K562 (cell line): Measurements from ENCODE around the gene STK26. TPM values are rescaled to one million over a fixed set of nuclear protein-coding genes. Genes with fewer than 3 reads are reported as not detected.
A peak's percentile ranks its signal among the peaks of the same experiment; 100 is the strongest.

Experiments used
- AFF1 ChIP-seq, 2 experiments: fragments of 450-650 bp; IDR thresholded peaks; 2 replicates each; pipeline ENCODE4 v1.6.1; 2018; ENCODE audit warnings: mild to moderate bottlenecking in 2 of 2, low read depth in 1 of 2; ENCODE audit not compliant: partially characterized antibody in 2 of 2
- ARID1B ChIP-seq: fragments of 450-650 bp; IDR thresholded peaks from 2 replicates; pipeline ENCODE4 v1.6.1; 2016; ENCODE audit warnings: antibody characterized with exemption, mild to moderate bottlenecking, inconsistent platforms
- BCOR ChIP-seq: fragments of 450-650 bp; IDR thresholded peaks from 2 replicates; pipeline ENCODE4 v1.6.1; 2016
- FOS ChIP-seq: IDR thresholded peaks from 3 replicates; pipeline ENCODE4 v1.6.1; 2011; ENCODE audit not compliant: insufficient read length; ENCODE audit errors: extremely low read depth
- JUND ChIP-seq, 2 experiments: IDR thresholded peaks; 2 replicates in 1 of 2; 3 replicates in 1 of 2; pipeline ENCODE4 v1.6.1; 2011; ENCODE audit warnings: borderline replicate concordance in 2 of 2, low read depth in 2 of 2, low read length in 2 of 2, improper control_type of control experiment in 1 of 2, missing biosample characterization in 1 of 2, missing genetic modification characterization in 1 of 2, missing genetic modification reagents in 1 of 2
- KAT2B ChIP-seq: IDR thresholded peaks from one replicate; pipeline ENCODE4 v1.6.1; 2012; ENCODE audit warnings: low read depth, mild to moderate bottlenecking, control low read depth, inconsistent platforms, low read length, moderate library complexity
- LEF1 ChIP-seq: fragments of 450-650 bp; IDR thresholded peaks from 2 replicates; pipeline ENCODE4 v1.6.1; 2016; ENCODE audit warnings: mild to moderate bottlenecking
- NEUROD1 ChIP-seq: fragments of 150-350 bp; IDR thresholded peaks from 2 replicates; pipeline ENCODE4 v1.6.1; 2014; ENCODE audit warnings: borderline replicate concordance, low read length, low read depth; ENCODE audit not compliant: partially characterized antibody
- SAFB2 ChIP-seq: fragments of 200-400 bp; formaldehyde crosslinking; IDR thresholded peaks from 2 replicates; pipeline ENCODE4 v1.6.1; 2018; ENCODE audit warnings: borderline replicate concordance, low read length, low read depth, moderate library complexity; ENCODE audit not compliant: severe bottlenecking
- SMARCC2 ChIP-seq: fragments of 450-650 bp; IDR thresholded peaks from 2 replicates; pipeline ENCODE4 v1.6.1; 2017; ENCODE audit warnings: antibody characterized with exemption, moderate library complexity, mild to moderate bottlenecking, low read depth
- TEAD1 ChIP-seq, 2 experiments: fragments of 450-650 bp in 1 of 2; sonication (generic) in 1 of 2; formaldehyde crosslinking; IDR thresholded peaks; 2 replicates each; pipeline versions ENCODE4 v1.4.0 to v1.8.0; 2020 to 2022; ENCODE audit warnings: mild to moderate bottlenecking in 2 of 2, missing genetic modification reagents in 1 of 2
- ZBTB17 ChIP-seq: fragments of 450-650 bp; formaldehyde crosslinking; IDR thresholded peaks from 2 replicates; pipeline ENCODE4 v1.4.0; 2020; ENCODE audit warnings: mild to moderate bottlenecking
- ZNF124 ChIP-seq: sonication (generic); formaldehyde crosslinking; IDR thresholded peaks from 2 replicates; pipeline ENCODE4 v1.8.1; 2022; ENCODE audit warnings: missing genetic modification reagents
- ZNF165 ChIP-seq: fragments of 250-450 bp; sonication (Bioruptor Pico); IDR thresholded peaks from 2 replicates; pipeline ENCODE4 v1.4.0; 2020; ENCODE audit warnings: borderline replicate concordance
- ZNF282 ChIP-seq: sonication (generic); formaldehyde crosslinking; IDR thresholded peaks from 2 replicates; pipeline ENCODE4 v1.8.1; 2023; ENCODE audit warnings: missing genetic modification reagents
- ZNF707 ChIP-seq: fragments of 250-450 bp; sonication (Bioruptor Pico); conservative IDR thresholded peaks from 2 replicates; pipeline ENCODE4 v1.8.0; 2022; ENCODE audit warnings: inconsistent platforms, mild to moderate bottlenecking, moderate library complexity
- ZNF778 ChIP-seq: fragments of 450-650 bp; formaldehyde crosslinking; IDR thresholded peaks from 2 replicates; pipeline ENCODE4 v1.4.0; 2020; ENCODE audit warnings: mild to moderate bottlenecking, moderate library complexity
- polyA plus RNA-seq, 8 experiments: library from polyadenylated mRNA; depleted of rRNA in 4 of 8; stranded (reverse) in 5 of 8; unstranded in 3 of 8; fragments of >200 nt; fragmentation: Nextera tagmentation in 2 of 8; fragmentation: Illumina TruSeq in 1 of 8; extraction: Ambion mirVana in 2 of 8; extraction: Trizol in 1 of 8; gene quantifications; 2 replicates each; pipeline versions ENCODE4 v1.2.1 to v1.2.3, GENCODE V29; 2011 to 2014; ENCODE audit warnings: inconsistent platforms in 1 of 8, missing spikeins in 1 of 8
- total RNA-seq, 7 experiments: library from RNA; depleted of rRNA in 6 of 7; stranded (reverse); fragments of >200 nt in 6 of 7; fragmentation: Illumina TruSeq in 2 of 7; extraction: Trizol in 2 of 7; gene quantifications; 2 replicates each; pipeline versions ENCODE4 v1.2.1 to v1.2.3, GENCODE V29; 2011 to 2021; ENCODE audit warnings: low replicate concordance in 1 of 7
- TF ChIP-seq, protein P1 (sequence below): fragments of 250-450 bp; sonication (Bioruptor Pico); IDR thresholded peaks from 2 replicates; pipeline ENCODE4 v1.5.0; 2021; ENCODE audit warnings: mild to moderate bottlenecking, moderate library complexity
- TF ChIP-seq, protein P2 (sequence below): fragments of 450-650 bp; conservative IDR thresholded peaks from 2 replicates; pipeline ENCODE4 v1.6.1; 2016; ENCODE audit warnings: missing genetic modification characterization, low read depth, mild to moderate bottlenecking, missing compliant biosample characterization, moderate library complexity

Gene STK26
- total and polyA plus RNA-seq, 9 of the 15 experiments (the other 6 are each of a cell fraction or from before 2014, with no cell fraction given): 28.1 to 72.9 (median 50.1) TPM

DNA sequence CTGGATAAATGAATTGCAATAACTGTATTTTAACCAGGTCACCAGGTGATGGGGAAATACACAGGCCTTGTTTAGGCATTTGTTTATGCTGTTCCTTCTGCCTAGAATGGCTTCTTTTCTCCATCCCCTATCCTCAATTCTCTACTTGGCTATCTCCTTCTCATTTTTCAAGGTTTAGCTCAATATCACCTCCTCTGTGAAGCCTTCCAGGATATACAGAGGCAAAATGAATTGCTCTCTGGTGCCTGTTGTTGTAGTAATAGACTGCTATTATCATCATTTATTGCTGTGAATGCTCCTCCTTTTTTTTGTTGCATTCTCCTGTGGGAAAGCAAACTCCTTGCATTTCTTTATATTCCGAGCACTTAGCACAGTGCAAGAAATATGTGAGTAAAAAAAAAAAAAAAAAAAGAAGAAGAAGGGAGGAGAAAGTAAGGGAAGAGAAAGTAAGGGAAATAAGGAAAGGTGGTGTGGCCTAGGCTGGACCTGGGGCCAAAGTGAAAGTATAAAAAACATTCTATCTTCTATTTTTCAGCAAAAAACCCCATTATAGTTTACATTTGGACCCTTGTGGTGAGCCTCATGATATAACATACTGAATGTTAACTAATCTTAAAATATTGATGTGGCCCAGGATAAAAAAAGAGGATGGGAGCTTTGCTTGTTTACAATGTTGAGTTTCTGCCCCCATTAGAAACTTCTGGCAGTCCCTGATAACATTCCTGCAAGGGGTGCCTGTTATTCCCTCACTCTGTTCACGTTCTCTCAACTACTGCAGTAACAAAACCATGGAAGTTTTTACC lies 6.3 kb upstream of the STK26 start (continued):
- TF ChIP-seq, protein P1, sequence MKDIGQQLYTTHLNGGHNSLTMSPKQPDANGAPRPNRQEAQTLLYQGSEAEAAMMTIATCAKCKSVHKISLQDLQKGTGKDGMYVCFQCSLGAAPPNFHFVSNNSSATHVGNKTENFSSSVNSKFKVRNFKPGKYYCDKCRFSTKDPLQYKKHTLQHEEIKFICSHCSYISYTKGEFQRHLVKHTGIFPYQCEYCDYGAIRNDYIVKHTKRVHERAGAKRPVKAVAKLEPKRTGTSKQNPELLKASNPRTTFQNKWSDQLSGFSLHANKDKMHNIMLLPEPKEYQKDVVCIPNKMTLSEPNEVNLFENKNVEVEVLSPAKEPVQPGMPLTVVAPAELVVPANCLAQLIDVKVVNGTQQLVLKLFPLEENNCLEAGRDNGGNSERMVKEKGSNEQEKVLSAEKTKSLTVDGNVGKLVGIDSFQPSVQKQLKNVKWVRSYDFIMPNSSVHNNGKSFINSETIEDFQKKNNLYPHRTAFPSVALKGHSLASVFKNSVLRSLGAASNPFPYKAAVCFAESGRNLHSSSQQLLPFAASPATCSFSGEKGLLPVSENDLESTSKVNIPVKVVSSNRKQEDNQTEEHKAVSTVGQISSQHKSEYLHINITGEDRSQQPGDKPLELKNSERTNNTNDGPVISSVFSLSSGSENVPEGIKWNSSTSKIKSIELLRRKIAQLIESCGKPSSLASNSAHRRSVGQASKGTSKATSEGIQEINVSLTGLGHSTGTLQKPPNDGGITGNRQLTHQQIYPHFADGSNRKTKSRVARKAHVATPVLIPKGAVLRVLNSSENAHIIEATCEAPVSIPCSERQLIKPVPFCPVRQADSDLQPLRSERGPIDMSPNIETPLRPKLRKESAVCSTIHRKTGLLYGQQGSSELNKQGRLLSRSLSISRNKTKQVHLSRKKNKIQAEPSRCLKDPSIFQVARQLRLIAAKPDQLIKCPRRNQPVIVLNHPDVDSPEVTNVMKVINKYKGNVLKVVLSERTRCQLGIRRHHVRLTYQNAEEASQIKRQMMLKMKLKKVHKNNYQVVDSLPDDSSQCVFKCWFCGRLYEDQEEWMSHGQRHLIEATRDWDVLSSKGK: no peak
- TF ChIP-seq ZBTB17 (CRISPR knock-in tag) (no peak), ZNF165 (CRISPR knock-in tag) (no peak), FOS (no peak), NEUROD1 (peak; percentile 35), ZNF707 (CRISPR knock-in tag) (no peak), ZNF124 (no peak), BCOR (0 out of 2 replicates have a peak, but pooled peaks have one; percentile 30), ZNF778 (CRISPR knock-in tag) (no peak), LEF1 (peak; percentile 74), TEAD1 (CRISPR knock-in tag; IDR thresholded peaks at IDR 0.05) (peak in 1 of 2 experiments; percentile 53; a peak in 1 of 4 replicates), SMARCC2 (peak; percentile 66; the same call in 1 of the 2 replicates), ARID1B (peak; percentile 92), JUND (IDR thresholded peaks at IDR 0.05; ENCODE audit: borderline replicate concordance, low read depth, low read length) (no peak), JUND (tag; IDR thresholded peaks at IDR 0.05; ENCODE audit: borderline replicate concordance, low read depth, low read length) (peak; percentile 11; the same call in 1 of the 3 replicates), KAT2B (no peak), SAFB2 (no peak), AFF1 (IDR thresholded peaks at IDR 0.05; ENCODE audit: low read depth in 1 of 2, partially characterized antibody in 2 of 2) (no peak), ZNF282 (CRISPR knock-in tag) (no peak)
- TF ChIP-seq, protein P2, sequence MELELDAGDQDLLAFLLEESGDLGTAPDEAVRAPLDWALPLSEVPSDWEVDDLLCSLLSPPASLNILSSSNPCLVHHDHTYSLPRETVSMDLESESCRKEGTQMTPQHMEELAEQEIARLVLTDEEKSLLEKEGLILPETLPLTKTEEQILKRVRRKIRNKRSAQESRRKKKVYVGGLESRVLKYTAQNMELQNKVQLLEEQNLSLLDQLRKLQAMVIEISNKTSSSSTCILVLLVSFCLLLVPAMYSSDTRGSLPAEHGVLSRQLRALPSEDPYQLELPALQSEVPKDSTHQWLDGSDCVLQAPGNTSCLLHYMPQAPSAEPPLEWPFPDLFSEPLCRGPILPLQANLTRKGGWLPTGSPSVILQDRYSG (tag): no peak
